Islet precursor cell (in vitro differentiated cells): Measurements from ENCODE around the gene BBOX1.

Source experiments
- DNase-seq: peaks from one replicate; pipeline ENCODE4 v3.0.0-alpha.2; 2018

The BBOX1 gene

GRCh38 chr11:27025957-27026733, 14.5 kb upstream of the BBOX1 start:
- no peak for DNase-seq

- DNase-seq: no peak
Observed at GRCh38 chr11:27028561-27028965, 12.1 kb upstream of the BBOX1 start.

GRCh38 chr11:27029966-27030365, 10.6 kb upstream of the BBOX1 start:
- DNase-seq: no peak

- no peak for DNase-seq
Observed at GRCh38 chr11:27031754-27032153, 8.9 kb upstream of the BBOX1 start.

- no peak for DNase-seq
Observed at GRCh38 chr11:27039873-27040272, 742 bp upstream of the BBOX1 start.

GRCh38 chr11:27041141-27041899, 705 bp downstream of the BBOX1 start:
- no peak for DNase-seq

- no peak for DNase-seq
Observed at GRCh38 chr11:27046956-27047355, 6.3 kb downstream of the BBOX1 start.

GRCh38 chr11:27052668-27053067, 12.1 kb downstream of the BBOX1 start:
- no peak for DNase-seq

- peak; percentile 54 for DNase-seq
Observed at GRCh38 chr11:27055065-27055682, 14.6 kb downstream of the BBOX1 start.

- DNase-seq: no peak
Observed at GRCh38 chr11:27057091-27057780, 16.6 kb downstream of the BBOX1 start.

GRCh38 chr11:27058456-27058855, 17.8 kb downstream of the BBOX1 start:
- no peak for DNase-seq

GRCh38 chr11:27059431-27059830, 18.8 kb downstream of the BBOX1 start:
- DNase-seq: no peak

GRCh38 chr11:27060816-27061460, 20.3 kb downstream of the BBOX1 start:
- no peak for DNase-seq

GRCh38 chr11:27061461-27061821, 20.8 kb downstream of the BBOX1 start:
- no peak for DNase-seq

GRCh38 chr11:27064086-27064485, 23.5 kb downstream of the BBOX1 start:
- no peak for DNase-seq

GRCh38 chr11:27075192-27075591, 34.6 kb downstream of the BBOX1 start:
- DNase-seq: no peak

- no peak for DNase-seq
Observed at GRCh38 chr11:27075655-27076054, 35.0 kb downstream of the BBOX1 start.

- no peak for DNase-seq
Observed at GRCh38 chr11:27076121-27076589, 35.5 kb downstream of the BBOX1 start.

GRCh38 chr11:27081056-27081455, 40.4 kb downstream of the BBOX1 start:
- DNase-seq: no peak

GRCh38 chr11:27083241-27083640, 42.6 kb downstream of the BBOX1 start:
- DNase-seq: no peak

- DNase-seq: no peak
Observed at GRCh38 chr11:27083782-27084181, 43.2 kb downstream of the BBOX1 start.

- DNase-seq: no peak
Observed at GRCh38 chr11:27084518-27084917, 43.9 kb downstream of the BBOX1 start.

GRCh38 chr11:27085111-27085510, 44.5 kb downstream of the BBOX1 start:
- DNase-seq: no peak
